CD14-positive monocyte (primary cell): ENCODE results near the gene ODF2. TPM values are rescaled to one million over a fixed set of nuclear protein-coding genes. Genes with fewer than 3 reads are reported as not detected.

ENCODE experiments used
- DNase-seq, 3 donors: peaks; one replicate each; pipeline ENCODE4 v3.0.0-alpha.2; 2011 to 2022
- H2AFZ ChIP-seq: 2 replicates; pipeline ENCODE4 v1.6.0; 2012; ENCODE audit warnings: mild to moderate bottlenecking, low read depth, low read length, inconsistent platforms; ENCODE audit not compliant: insufficient read depth, poor library complexity, severe bottlenecking
- H3K27ac ChIP-seq, 2 donors: 1 replicate in 1 of 2; 2 replicates in 1 of 2; pipeline ENCODE4 v1.5.1; 2012 to 2013; ENCODE audit warnings: low read length in 2 of 2, control low read depth in 1 of 2, inconsistent platforms in 1 of 2, low read depth in 1 of 2, mild to moderate bottlenecking in 1 of 2
- H3K27me3 ChIP-seq, 2 donors: one replicate each; pipeline versions ENCODE4 v1.6.0 to v1.6.1; 2011 to 2013; ENCODE audit warnings: low read length in 2 of 2; ENCODE audit not compliant: control insufficient read depth in 2 of 2, insufficient read depth in 2 of 2
- H3K36me3 ChIP-seq, 2 donors: replicated peaks in 1 of 2; 1 replicate in 1 of 2; 2 replicates in 1 of 2; pipeline versions ENCODE4 v1.5.1 to v1.6.1; 2012 to 2013; ENCODE audit warnings: low read length in 2 of 2, control low read depth in 1 of 2, inconsistent platforms in 1 of 2, mild to moderate bottlenecking in 1 of 2; ENCODE audit not compliant: insufficient read depth in 2 of 2, control insufficient read depth in 1 of 2
- H3K4me1 ChIP-seq, 2 donors: 1 replicate in 1 of 2; 2 replicates in 1 of 2; pipeline versions ENCODE4 v1.5.1 to v1.6.1; 2012 to 2013; ENCODE audit warnings: low read length in 2 of 2, control low read depth in 1 of 2, inconsistent platforms in 1 of 2, mild to moderate bottlenecking in 1 of 2, moderate library complexity in 1 of 2; ENCODE audit not compliant: insufficient read depth in 2 of 2, control insufficient read depth in 1 of 2
- H3K4me2 ChIP-seq: replicated peaks from 2 replicates; pipeline ENCODE3; 2012; ENCODE audit warnings: low read length, moderate library complexity, mild to moderate bottlenecking; ENCODE audit not compliant: poor library complexity, severe bottlenecking; ENCODE audit errors: extremely low read depth
- H3K4me3 ChIP-seq, 3 experiments: fragments of 200-600 bp in 1 of 3; sonication (generic) in 1 of 3; replicated peaks in 1 of 3; 1 replicate in 2 of 3; 2 replicates in 1 of 3; pipeline ENCODE4 v1.5.1; 2011 to 2013; ENCODE audit warnings: low read length in 3 of 3, mild to moderate bottlenecking in 3 of 3, control low read depth in 2 of 3, low read depth in 2 of 3, inconsistent platforms in 1 of 3, moderate library complexity in 1 of 3
- H3K79me2 ChIP-seq: 2 replicates; pipeline ENCODE4 v1.6.0; 2012; ENCODE audit warnings: mild to moderate bottlenecking, control low read depth, inconsistent platforms, low read length, moderate library complexity; ENCODE audit not compliant: insufficient read depth
- H3K9ac ChIP-seq: 2 replicates; pipeline ENCODE4 v1.6.0; 2017; ENCODE audit warnings: low read length, mild to moderate bottlenecking; ENCODE audit not compliant: insufficient read depth, poor library complexity, severe bottlenecking
- H3K9me3 ChIP-seq, 2 donors: replicated peaks in 1 of 2; 1 replicate in 1 of 2; 2 replicates in 1 of 2; pipeline versions ENCODE4 v1.5.1 to v1.6.1; 2012 to 2013; ENCODE audit warnings: low read length in 2 of 2, control low read depth in 1 of 2; ENCODE audit not compliant: control insufficient read depth in 1 of 2, insufficient read depth in 1 of 2
- H4K20me1 ChIP-seq: 2 replicates; pipeline ENCODE4 v1.6.0; 2012; ENCODE audit warnings: mild to moderate bottlenecking, low read length, control low read depth, moderate library complexity; ENCODE audit not compliant: insufficient read depth
- H3K27ac Mint-ChIP-seq, 7 donors: one replicate each; pipeline ENCODE4 v1.8.0; 2020; ENCODE audit warnings: mild to moderate bottlenecking in 7 of 7, mixed read lengths in 7 of 7, moderate library complexity in 6 of 7, inconsistent platforms in 2 of 7
- H3K27me3 Mint-ChIP-seq, 3 donors: one replicate each; pipeline ENCODE4 v1.8.0; 2021 to 2022; ENCODE audit warnings: low read depth in 3 of 3, mild to moderate bottlenecking in 3 of 3, mixed read lengths in 3 of 3, moderate library complexity in 3 of 3, inconsistent platforms in 1 of 3
- H3K36me3 Mint-ChIP-seq, 2 donors: one replicate each; pipeline ENCODE4 v1.8.0; 2020; ENCODE audit warnings: mixed read lengths in 2 of 2, inconsistent platforms in 1 of 2, mild to moderate bottlenecking in 1 of 2
- H3K4me1 Mint-ChIP-seq: one replicate; pipeline ENCODE4 v1.8.0; 2020; ENCODE audit warnings: mild to moderate bottlenecking, mixed read lengths
- H3K4me3 Mint-ChIP-seq, 2 donors: one replicate each; pipeline ENCODE4 v1.8.0; 2020; ENCODE audit warnings: mild to moderate bottlenecking in 2 of 2, mixed read lengths in 2 of 2, moderate library complexity in 1 of 2
- H3K9me3 Mint-ChIP-seq, 7 donors: one replicate each; pipeline ENCODE4 v1.8.0; 2020 to 2022; ENCODE audit warnings: mixed read lengths in 7 of 7, mild to moderate bottlenecking in 6 of 7, moderate library complexity in 6 of 7, inconsistent platforms in 2 of 7
- CTCF ChIP-seq: fragments of 200-600 bp; IDR thresholded peaks from one replicate; pipeline ENCODE4 v1.8.0; 2022; ENCODE audit warnings: antibody characterized with exemption, mild to moderate bottlenecking
- WGBS: methylation state at CpG from one replicate; pipeline ENCODE4 v1.1.5; 2013; ENCODE audit warnings: missing lambda C conversion rate; ENCODE audit not compliant: insufficient coverage; 5-methylcytosine and 5-hydroxymethylcytosine counted together
- intact Hi-C, 2 donors: fragments of 100-400 bp; cut with micrococcal nuclease; formaldehyde crosslinking; loops; one replicate each; pipeline versions ENCODE4 v1.15.0 to v1.15.1; 2023
- polyA plus RNA-seq, 3 donors: library from polyadenylated mRNA; depleted of rRNA in 1 of 3; unstranded in 2 of 3; stranded (reverse) in 1 of 3; fragments of 300-500 nt in 2 of 3; fragments of >200 nt in 1 of 3; fragmentation: Illumina TruSeq in 2 of 3; gene quantifications; 1 replicate in 2 of 3; 2 replicates in 1 of 3; pipeline ENCODE4 v1.2.3, GENCODE V29; 2012 to 2021

Gene ODF2
- polyA plus RNA-seq, 3 donors = 7.9 to 24.1 (median 11.4) TPM

DNA sequence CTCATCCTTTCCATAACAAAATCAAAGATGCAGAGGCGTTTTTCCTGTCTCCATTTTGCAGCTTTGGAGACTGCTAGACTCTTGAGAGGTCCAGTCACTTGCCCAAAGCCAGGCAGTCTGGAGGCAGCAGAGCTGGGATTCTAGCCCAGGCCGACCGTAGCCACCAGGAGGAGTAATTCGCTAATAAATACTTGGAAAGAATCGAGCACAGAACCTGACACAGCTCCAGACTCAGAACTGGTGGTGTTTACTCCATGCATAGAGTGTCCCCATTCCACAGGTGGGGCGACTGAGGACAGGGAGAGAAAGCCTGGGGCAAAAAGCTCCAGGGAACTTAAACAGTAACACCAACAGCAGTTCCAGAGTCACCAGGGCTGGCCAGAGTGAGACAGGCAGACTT, 45.8 kb upstream of the ODF2 start:
- H3K9ac ChIP-seq = no peak overlapping the region
- H3K4me3 Mint-ChIP-seq = peak overlapping the region in 1 of 2 donors; percentile 46
- peaks cover 1% of the 10 kb centered on the region for H3K4me1 Mint-ChIP-seq
- H3K27ac ChIP-seq = no peak overlapping the region
- DNase-seq = no peak
- H3K27ac Mint-ChIP-seq = no peak overlapping the region
- no peak overlapping the region for H2AFZ ChIP-seq
- H3K27me3 Mint-ChIP-seq = peaks cover 35 to 52% (median 35%) of the 10 kb centered on the region in 3 donors
- H4K20me1 ChIP-seq = no peaks in the 10 kb centered on the region
- no peak for TF ChIP-seq CTCF
- H3K36me3 Mint-ChIP-seq = no peaks in the 10 kb centered on the region
- H3K79me2 ChIP-seq = no peaks in the 10 kb centered on the region
- no peaks in the 10 kb centered on the region for H3K9me3 ChIP-seq
- no peak overlapping the region for H3K4me3 ChIP-seq
- 38% methylated on average over 3 of the region's 6 CpGs for WGBS
- no peaks in the 10 kb centered on the region for H3K36me3 ChIP-seq
- H3K27me3 ChIP-seq = peaks cover 5 to 31% of the 10 kb centered on the region in 2 donors
- no peak overlapping the region for H3K4me2 ChIP-seq
- intact Hi-C loops = loop anchor here in 1 of 2 donors (10.0 kb wide), 1 partner anchor 115 kb away; no protein-coding TSS in a partner anchor
- H3K4me1 ChIP-seq = no peaks in the 10 kb centered on the region
- H3K9me3 Mint-ChIP-seq = no peaks in the 10 kb centered on the region

- no peaks in the 10 kb centered on the region for H3K36me3 Mint-ChIP-seq
- H3K36me3 ChIP-seq = no peaks in the 10 kb centered on the region
- H3K9me3 ChIP-seq = no peaks in the 10 kb centered on the region
- no peak overlapping the region for H3K4me3 ChIP-seq
- no peaks in the 10 kb centered on the region for H3K79me2 ChIP-seq
- no peak for TF ChIP-seq CTCF
- no peaks in the 10 kb centered on the region for H4K20me1 ChIP-seq
- no peak overlapping the region for H2AFZ ChIP-seq
- H3K27ac Mint-ChIP-seq = no peak overlapping the region
- no peaks in the 10 kb centered on the region for H3K9me3 Mint-ChIP-seq
- peaks cover 5 to 32% of the 10 kb centered on the region in 2 donors for H3K27me3 ChIP-seq
- H3K4me3 Mint-ChIP-seq = no peak overlapping the region
- no peak overlapping the region for H3K27ac ChIP-seq
- DNase-seq = no peak
- peaks cover 6% of the 10 kb centered on the region for H3K4me1 Mint-ChIP-seq
- H3K9ac ChIP-seq = no peak overlapping the region
- 66% methylated on average over 11 of the region's 11 CpGs for WGBS
- intact Hi-C loops = loop anchor here in 1 of 2 donors (2.0 to 10.0 kb wide), 2 partner anchors 49 to 117 kb away; no protein-coding TSS in a partner anchor
- no peak overlapping the region for H3K4me2 ChIP-seq
- peaks cover 38 to 64% (median 40%) of the 10 kb centered on the region in 3 donors for H3K27me3 Mint-ChIP-seq
- no peaks in the 10 kb centered on the region for H3K4me1 ChIP-seq
Observed at GRCh38 chr9:128411364-128412119, 44.3 kb upstream of the ODF2 start.
